Nephron progenitor cell (in vitro differentiated cells): ENCODE results near the gene GNGT2.

Experiments
- DNase-seq: peaks from one replicate; pipeline ENCODE4 v3.0.0; 2021
- H3K27ac Mint-ChIP-seq: 2 replicates; pipeline ENCODE4 v1.8.0; 2021; ENCODE audit warnings: mild to moderate bottlenecking, moderate library complexity, mixed read lengths
- H3K27me3 Mint-ChIP-seq: 2 replicates; pipeline ENCODE4 v1.8.0; 2021; ENCODE audit warnings: mild to moderate bottlenecking, low read depth, mixed read lengths; ENCODE audit not compliant: poor library complexity
- H3K36me3 Mint-ChIP-seq: 2 replicates; pipeline ENCODE4 v1.8.0; 2021; ENCODE audit warnings: low read depth, mixed read lengths
- H3K4me1 Mint-ChIP-seq: 2 replicates; pipeline ENCODE4 v1.8.0; 2021; ENCODE audit warnings: mixed read lengths
- H3K4me3 Mint-ChIP-seq: 2 replicates; pipeline ENCODE4 v1.8.0; 2021; ENCODE audit warnings: mild to moderate bottlenecking, moderate library complexity, mixed read lengths
- H3K9me3 Mint-ChIP-seq: 2 replicates; pipeline ENCODE4 v1.8.0; 2021; ENCODE audit warnings: mild to moderate bottlenecking, moderate library complexity, mixed read lengths
- TF ChIP-seq, protein P1 (sequence below): fragments of 200-600 bp; sonication (generic); IDR thresholded peaks from 2 replicates; pipeline ENCODE4 v1.5.0; 2021; ENCODE audit warnings: antibody characterized with exemption

The GNGT2 gene

DNA sequence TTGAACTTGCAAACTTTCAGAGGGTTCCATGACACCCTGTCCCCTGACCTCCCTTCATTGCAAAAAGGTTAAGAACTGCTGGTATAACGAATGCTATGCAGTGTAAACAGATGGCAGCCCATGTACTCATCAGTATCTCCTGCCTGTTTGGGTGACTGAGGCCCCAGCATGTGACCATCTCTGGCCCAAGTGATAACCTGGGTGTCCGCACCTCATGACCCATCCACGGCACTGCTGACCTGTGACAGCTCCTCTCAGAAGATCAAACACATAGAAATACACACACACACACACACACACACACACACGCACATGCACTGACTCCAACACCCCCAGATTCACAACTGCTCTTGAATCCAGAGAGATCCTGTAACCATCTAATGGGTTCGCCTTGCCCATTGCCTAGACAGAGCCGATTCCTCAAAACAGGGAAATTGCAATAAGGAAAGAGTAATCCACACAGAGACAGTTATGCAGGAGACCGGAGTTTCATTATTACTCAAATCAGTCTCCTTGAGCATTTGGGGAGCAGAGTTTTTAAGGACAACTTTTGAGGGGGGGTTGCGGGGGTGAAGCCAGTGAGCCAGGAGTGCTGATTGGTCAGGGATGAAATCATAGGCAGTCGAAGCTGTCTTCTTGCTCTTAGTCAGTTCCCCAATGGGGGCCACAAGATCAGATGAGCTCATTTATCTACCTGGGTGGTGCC, 31.5 kb upstream of the GNGT2 start:
- TF ChIP-seq, protein P1, sequence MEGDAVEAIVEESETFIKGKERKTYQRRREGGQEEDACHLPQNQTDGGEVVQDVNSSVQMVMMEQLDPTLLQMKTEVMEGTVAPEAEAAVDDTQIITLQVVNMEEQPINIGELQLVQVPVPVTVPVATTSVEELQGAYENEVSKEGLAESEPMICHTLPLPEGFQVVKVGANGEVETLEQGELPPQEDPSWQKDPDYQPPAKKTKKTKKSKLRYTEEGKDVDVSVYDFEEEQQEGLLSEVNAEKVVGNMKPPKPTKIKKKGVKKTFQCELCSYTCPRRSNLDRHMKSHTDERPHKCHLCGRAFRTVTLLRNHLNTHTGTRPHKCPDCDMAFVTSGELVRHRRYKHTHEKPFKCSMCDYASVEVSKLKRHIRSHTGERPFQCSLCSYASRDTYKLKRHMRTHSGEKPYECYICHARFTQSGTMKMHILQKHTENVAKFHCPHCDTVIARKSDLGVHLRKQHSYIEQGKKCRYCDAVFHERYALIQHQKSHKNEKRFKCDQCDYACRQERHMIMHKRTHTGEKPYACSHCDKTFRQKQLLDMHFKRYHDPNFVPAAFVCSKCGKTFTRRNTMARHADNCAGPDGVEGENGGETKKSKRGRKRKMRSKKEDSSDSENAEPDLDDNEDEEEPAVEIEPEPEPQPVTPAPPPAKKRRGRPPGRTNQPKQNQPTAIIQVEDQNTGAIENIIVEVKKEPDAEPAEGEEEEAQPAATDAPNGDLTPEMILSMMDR = no peak
- Mint-ChIP-seq H3K36me3 (no peaks in the 10 kb centered on the region), H3K4me3 (no peak overlapping the region), H3K27me3 (peaks cover 26% of the 10 kb centered on the region), H3K4me1 (no peaks in the 10 kb centered on the region), H3K27ac (no peak overlapping the region), H3K9me3 (no peaks in the 10 kb centered on the region)
- no peak for DNase-seq

DNA sequence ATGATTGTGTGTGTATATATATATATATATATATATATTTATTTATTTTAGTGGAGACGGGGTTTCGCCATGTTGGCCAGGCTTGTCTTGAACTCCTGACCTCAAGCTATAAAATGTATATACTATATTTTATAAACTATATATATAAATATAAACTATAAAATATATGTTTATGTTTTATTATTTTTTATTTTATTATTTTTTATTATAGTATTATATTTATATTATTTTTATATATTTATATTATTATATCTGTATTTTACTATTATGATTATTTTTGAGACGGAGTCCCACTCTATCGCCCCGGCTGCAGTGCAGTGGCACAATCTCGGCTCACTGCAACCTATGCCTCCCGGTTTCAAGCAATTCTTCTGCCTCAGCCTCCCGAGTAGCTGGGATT, 30.7 kb upstream of the GNGT2 start:
- no peak for DNase-seq
- no peaks in the 10 kb centered on the region for H3K36me3 Mint-ChIP-seq
- no peaks in the 10 kb centered on the region for H3K9me3 Mint-ChIP-seq
- no peaks in the 10 kb centered on the region for H3K4me1 Mint-ChIP-seq
- TF ChIP-seq, protein P1 = no peak
- no peak overlapping the region for H3K27ac Mint-ChIP-seq
- peaks cover 26% of the 10 kb centered on the region for H3K27me3 Mint-ChIP-seq
- no peak overlapping the region for H3K4me3 Mint-ChIP-seq

DNA sequence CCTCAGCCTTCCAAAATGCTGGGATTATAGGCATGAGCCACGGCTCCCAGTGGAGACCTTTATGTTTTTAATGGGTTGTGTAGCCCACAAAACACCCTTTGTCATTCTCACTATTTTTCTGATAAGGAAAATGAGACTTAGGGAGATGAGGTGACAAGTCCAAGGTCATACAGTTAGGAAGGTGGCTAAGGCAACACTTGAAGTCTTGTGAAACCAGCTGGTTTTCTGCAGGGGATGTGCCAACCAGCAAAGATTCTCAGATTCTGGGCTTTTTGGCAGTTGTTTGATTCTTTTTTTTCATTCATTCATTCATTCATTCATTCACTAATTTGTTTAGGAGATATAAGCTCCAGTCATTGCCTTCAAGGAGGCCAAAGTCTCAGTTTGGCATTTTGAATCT, 30.2 kb upstream of the GNGT2 start:
- Mint-ChIP-seq H3K27me3 (peaks cover 25% of the 10 kb centered on the region), H3K4me1 (no peaks in the 10 kb centered on the region), H3K9me3 (no peaks in the 10 kb centered on the region), H3K27ac (no peak overlapping the region), H3K36me3 (no peaks in the 10 kb centered on the region), H3K4me3 (no peak overlapping the region)
- DNase-seq = no peak
- TF ChIP-seq, protein P1 = no peak

DNA sequence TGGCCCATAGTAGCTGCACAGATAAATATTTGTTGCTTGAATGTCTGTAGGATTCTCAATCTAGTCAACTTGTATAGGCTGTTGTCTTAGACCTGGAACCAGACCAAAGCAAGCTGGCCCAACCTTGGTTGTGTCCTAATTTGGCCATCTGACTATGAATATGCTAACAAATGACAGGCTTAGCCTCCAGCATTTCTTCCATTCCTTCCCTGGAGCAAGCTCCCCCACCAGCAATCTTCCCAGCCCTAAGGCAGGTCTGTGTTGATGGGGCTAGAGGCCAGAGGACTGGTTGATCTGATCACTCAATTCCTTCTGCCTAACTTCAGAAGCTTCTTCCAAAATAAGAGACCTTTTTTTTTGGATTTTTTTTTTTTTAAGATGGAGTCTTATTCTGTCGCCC, 29.6 kb upstream of the GNGT2 start:
- Mint-ChIP-seq H3K27ac (no peak overlapping the region), H3K36me3 (no peaks in the 10 kb centered on the region), H3K27me3 (peaks cover 21% of the 10 kb centered on the region), H3K4me3 (no peak overlapping the region), H3K9me3 (no peaks in the 10 kb centered on the region), H3K4me1 (no peaks in the 10 kb centered on the region)
- DNase-seq = no peak
- TF ChIP-seq, protein P1 = no peak

DNA sequence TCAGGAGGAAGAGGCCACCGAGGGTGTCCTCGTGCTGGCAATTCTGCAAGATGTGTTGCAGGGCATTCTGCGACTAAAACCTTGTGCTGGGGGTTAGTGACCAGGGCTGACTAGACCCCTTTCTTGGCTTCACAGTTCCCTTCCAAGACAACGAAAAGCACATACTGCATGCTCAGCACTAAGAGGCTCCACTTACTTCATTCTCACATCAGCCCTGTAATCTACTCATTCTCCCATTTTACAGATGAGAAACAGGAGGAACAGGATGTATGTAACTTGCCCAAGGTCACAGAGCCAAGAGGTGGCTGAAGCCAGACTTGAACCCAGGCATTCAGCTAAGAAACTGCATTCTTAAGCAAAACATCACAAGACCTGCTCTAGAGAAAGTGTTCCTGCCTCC, 25.5 kb upstream of the GNGT2 start:
- H3K36me3 Mint-ChIP-seq = no peaks in the 10 kb centered on the region
- H3K4me1 Mint-ChIP-seq = peaks cover 5% of the 10 kb centered on the region
- peaks cover 30% of the 10 kb centered on the region for H3K27me3 Mint-ChIP-seq
- no peaks in the 10 kb centered on the region for H3K9me3 Mint-ChIP-seq
- no peak for DNase-seq
- no peak overlapping the region for H3K27ac Mint-ChIP-seq
- TF ChIP-seq, protein P1 = no peak
- no peak overlapping the region for H3K4me3 Mint-ChIP-seq

DNA sequence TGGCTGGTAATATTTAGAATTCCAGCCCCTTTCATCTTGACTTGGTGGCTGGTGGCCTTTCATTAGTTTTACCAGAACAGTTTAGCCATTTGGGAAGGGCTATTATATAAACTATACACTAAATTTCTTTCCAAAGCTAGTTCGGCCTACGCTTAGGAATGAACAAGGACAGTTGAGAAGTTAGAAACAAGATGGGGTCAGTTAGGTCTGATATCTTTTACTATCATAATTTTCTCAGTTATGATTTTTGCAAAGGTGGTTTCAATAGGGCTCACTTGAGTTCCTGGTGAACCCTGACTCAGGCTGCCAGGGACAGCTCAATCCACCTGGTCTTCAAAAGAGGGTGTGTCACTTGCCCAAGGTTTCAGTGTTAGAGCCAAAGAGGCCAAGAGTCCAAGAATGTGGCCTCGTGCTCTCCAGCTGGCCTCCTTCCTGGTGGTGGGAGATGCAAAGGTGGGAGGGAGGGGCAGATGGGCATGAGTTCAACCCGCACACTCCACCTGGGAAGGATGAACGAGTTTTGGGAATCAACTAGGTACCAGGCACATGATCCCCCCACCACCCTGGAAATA, 24.2 kb upstream of the GNGT2 start:
- no peak for DNase-seq
- Mint-ChIP-seq H3K27me3 (peaks cover 31% of the 10 kb centered on the region), H3K4me1 (peaks cover 7% of the 10 kb centered on the region), H3K4me3 (no peak overlapping the region), H3K27ac (no peak overlapping the region), H3K36me3 (no peaks in the 10 kb centered on the region), H3K9me3 (no peaks in the 10 kb centered on the region)
- TF ChIP-seq, protein P1 = no peak
